ENCODE results near the gene SPATA18.

DNA sequence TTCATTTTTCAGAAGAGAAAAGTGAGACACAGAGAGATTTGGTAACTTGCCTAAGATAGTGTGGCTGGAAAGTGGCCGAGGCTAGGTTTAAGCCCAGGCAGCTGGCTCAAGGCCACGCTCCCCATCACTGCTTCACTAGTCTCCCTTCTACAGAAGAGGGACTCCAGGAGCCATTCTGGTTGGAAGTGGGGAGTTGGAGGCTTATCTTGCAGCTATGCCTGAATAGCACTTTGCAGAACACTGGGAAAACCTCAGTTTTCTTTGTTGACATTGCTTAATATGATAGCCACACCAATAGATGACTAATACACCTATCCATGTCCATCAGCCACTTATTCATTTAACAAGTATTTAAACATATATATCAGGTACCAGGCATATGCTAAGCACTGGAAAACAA is 49.5 kb upstream of the SPATA18 start:
- TF ChIP-seq POLR2A (IDR thresholded peaks at IDR 0.05) (no peak), EP300 (IDR thresholded peaks at IDR 0.05) (no peak)
- TF ChIP-seq, protein P1, sequence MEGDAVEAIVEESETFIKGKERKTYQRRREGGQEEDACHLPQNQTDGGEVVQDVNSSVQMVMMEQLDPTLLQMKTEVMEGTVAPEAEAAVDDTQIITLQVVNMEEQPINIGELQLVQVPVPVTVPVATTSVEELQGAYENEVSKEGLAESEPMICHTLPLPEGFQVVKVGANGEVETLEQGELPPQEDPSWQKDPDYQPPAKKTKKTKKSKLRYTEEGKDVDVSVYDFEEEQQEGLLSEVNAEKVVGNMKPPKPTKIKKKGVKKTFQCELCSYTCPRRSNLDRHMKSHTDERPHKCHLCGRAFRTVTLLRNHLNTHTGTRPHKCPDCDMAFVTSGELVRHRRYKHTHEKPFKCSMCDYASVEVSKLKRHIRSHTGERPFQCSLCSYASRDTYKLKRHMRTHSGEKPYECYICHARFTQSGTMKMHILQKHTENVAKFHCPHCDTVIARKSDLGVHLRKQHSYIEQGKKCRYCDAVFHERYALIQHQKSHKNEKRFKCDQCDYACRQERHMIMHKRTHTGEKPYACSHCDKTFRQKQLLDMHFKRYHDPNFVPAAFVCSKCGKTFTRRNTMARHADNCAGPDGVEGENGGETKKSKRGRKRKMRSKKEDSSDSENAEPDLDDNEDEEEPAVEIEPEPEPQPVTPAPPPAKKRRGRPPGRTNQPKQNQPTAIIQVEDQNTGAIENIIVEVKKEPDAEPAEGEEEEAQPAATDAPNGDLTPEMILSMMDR (IDR thresholded peaks at IDR 0.05), result no peak

All from tibial nerve (tissue), 4 donors.